Astrocyte (in vitro differentiated cells and primary cell): ENCODE data around the gene RSRC2.

Experiments used
- EZH2 ChIP-seq: IDR thresholded peaks from 2 replicates; pipeline ENCODE4 v1.6.1; 2012; ENCODE audit warnings: mild to moderate bottlenecking, low read length, inconsistent platforms; ENCODE audit not compliant: insufficient read depth
- TF ChIP-seq, protein P1 (sequence below): IDR thresholded peaks from 2 replicates; pipeline ENCODE4 v1.5.1; 2011; ENCODE audit warnings: low read depth, mild to moderate bottlenecking, inconsistent platforms, low read length, moderate library complexity; ENCODE audit not compliant: insufficient read depth

DNA sequence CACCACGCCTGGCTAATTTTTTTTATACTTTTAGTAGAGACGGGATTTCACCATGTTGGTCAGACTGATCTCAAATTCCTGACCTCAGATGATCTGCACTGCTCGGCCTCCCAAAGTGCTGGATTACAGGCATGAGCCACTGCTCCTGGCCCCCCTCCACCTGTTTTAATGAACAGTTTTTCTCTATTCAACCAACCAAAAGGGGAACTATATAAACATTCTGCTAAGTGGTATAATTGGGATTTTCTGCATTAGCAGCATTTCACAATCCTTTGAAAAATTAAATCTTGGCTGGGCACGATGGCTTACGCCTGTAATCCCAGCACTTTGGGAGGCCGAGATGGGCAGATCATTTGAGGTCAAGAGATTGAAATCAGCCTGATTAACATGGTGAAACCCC is 45.1 kb upstream of the RSRC2 start:
- TF ChIP-seq, protein P1, sequence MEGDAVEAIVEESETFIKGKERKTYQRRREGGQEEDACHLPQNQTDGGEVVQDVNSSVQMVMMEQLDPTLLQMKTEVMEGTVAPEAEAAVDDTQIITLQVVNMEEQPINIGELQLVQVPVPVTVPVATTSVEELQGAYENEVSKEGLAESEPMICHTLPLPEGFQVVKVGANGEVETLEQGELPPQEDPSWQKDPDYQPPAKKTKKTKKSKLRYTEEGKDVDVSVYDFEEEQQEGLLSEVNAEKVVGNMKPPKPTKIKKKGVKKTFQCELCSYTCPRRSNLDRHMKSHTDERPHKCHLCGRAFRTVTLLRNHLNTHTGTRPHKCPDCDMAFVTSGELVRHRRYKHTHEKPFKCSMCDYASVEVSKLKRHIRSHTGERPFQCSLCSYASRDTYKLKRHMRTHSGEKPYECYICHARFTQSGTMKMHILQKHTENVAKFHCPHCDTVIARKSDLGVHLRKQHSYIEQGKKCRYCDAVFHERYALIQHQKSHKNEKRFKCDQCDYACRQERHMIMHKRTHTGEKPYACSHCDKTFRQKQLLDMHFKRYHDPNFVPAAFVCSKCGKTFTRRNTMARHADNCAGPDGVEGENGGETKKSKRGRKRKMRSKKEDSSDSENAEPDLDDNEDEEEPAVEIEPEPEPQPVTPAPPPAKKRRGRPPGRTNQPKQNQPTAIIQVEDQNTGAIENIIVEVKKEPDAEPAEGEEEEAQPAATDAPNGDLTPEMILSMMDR = no peak
- no peak for TF ChIP-seq EZH2
